ENCODE measurements around the gene PDZRN3. TPM values are rescaled to one million over a fixed set of nuclear protein-coding genes. Genes with fewer than 3 reads are reported as not detected.

PDZRN3 gene
- total RNA-seq, 1 donor from 2014 or later: 3.4 TPM

GRCh38 chr3:73652896-73653295 is 28.2 kb upstream of the PDZRN3 start:
- no peaks in the 10 kb centered on the region for H3K4me1 ChIP-seq
- no peaks in the 10 kb centered on the region for H3K79me2 ChIP-seq (ENCODE audit: low read depth)
- no peaks in the 10 kb centered on the region for H3F3A ChIP-seq (ENCODE audit: low read depth)
- H3K4me3 Mint-ChIP-seq: no peak overlapping the region
- no peaks in the 10 kb centered on the region for H3K4me1 Mint-ChIP-seq
- no peaks in the 10 kb centered on the region for H3K9me3 Mint-ChIP-seq
- H3K36me3 Mint-ChIP-seq: no peaks in the 10 kb centered on the region
- H2AFZ ChIP-seq (replicated peaks): no peak overlapping the region
- DNase-seq (ENCODE audit: low spot score): no peak
- H3K27me3 ChIP-seq: no peaks in the 10 kb centered on the region
- H3K9ac ChIP-seq: no peak overlapping the region
- peaks cover 4% of the 10 kb centered on the region for H3K27me3 Mint-ChIP-seq (ENCODE audit: insufficient read depth, low read depth)
- no peaks in the 10 kb centered on the region for H3K36me3 ChIP-seq
- no peak for TF ChIP-seq CTCF (IDR thresholded peaks at IDR 0.05)
- TF ChIP-seq EZH2phosphoT487 (IDR thresholded peaks at IDR 0.05): no peak
- TF ChIP-seq EZH2 (IDR thresholded peaks at IDR 0.05): no peak
- H3K27ac Mint-ChIP-seq: no peak overlapping the region
- H3K4me3 ChIP-seq: no peak overlapping the region
- no peak overlapping the region for H3K27ac ChIP-seq
- no peak overlapping the region for H3K4me2 ChIP-seq
- H4K20me1 ChIP-seq (ENCODE audit: low read depth): no peaks in the 10 kb centered on the region
- no peaks in the 10 kb centered on the region for H3K9me3 ChIP-seq (ENCODE audit: low read depth)

GRCh38 chr3:73637042-73637441 is 12.3 kb upstream of the PDZRN3 start:
- no peaks in the 10 kb centered on the region for H3K9me3 Mint-ChIP-seq

GRCh38 chr3:73635254-73635653 is 10.5 kb upstream of the PDZRN3 start:
- no peaks in the 10 kb centered on the region for H3K9me3 Mint-ChIP-seq
- H3K36me3 ChIP-seq: no peaks in the 10 kb centered on the region
- no peak for TF ChIP-seq CTCF (IDR thresholded peaks at IDR 0.05)
- TF ChIP-seq EZH2 (IDR thresholded peaks at IDR 0.05): no peak
- no peak for TF ChIP-seq EZH2phosphoT487 (IDR thresholded peaks at IDR 0.05)

More at GRCh38 chr3:73637042-73637441, 12.3 kb upstream of the PDZRN3 start:
- Histone ChIP-seq H3K4me3 (no peak overlapping the region), H3K9ac (no peak overlapping the region), H3K4me1 (no peaks in the 10 kb centered on the region), H3K27ac (no peak overlapping the region), H4K20me1 (ENCODE audit: low read depth) (no peaks in the 10 kb centered on the region), H3K27me3 (no peaks in the 10 kb centered on the region), H3K79me2 (ENCODE audit: low read depth) (no peaks in the 10 kb centered on the region), H3K36me3 (no peaks in the 10 kb centered on the region), H3K4me2 (no peak overlapping the region), H2AFZ (replicated peaks) (no peak overlapping the region), H3K9me3 (ENCODE audit: low read depth) (no peaks in the 10 kb centered on the region), H3F3A (ENCODE audit: low read depth) (no peaks in the 10 kb centered on the region)
- Mint-ChIP-seq H3K27me3 (ENCODE audit: insufficient read depth, low read depth) (no peaks in the 10 kb centered on the region), H3K36me3 (no peaks in the 10 kb centered on the region), H3K27ac (no peak overlapping the region), H3K4me1 (peaks cover 7% of the 10 kb centered on the region), H3K4me3 (no peak overlapping the region)
- DNase-seq (ENCODE audit: low spot score): no peak
- no peak for TF ChIP-seq EZH2 (IDR thresholded peaks at IDR 0.05)
- TF ChIP-seq EZH2phosphoT487 (IDR thresholded peaks at IDR 0.05): no peak
- no peak for TF ChIP-seq CTCF (IDR thresholded peaks at IDR 0.05)

More at GRCh38 chr3:73635254-73635653, 10.5 kb upstream of the PDZRN3 start:
- H3K4me3 Mint-ChIP-seq: no peak overlapping the region
- no peak overlapping the region for H3K27ac ChIP-seq
- no peaks in the 10 kb centered on the region for H4K20me1 ChIP-seq (ENCODE audit: low read depth)
- H3K27me3 Mint-ChIP-seq (ENCODE audit: insufficient read depth, low read depth): no peaks in the 10 kb centered on the region
- H3K79me2 ChIP-seq (ENCODE audit: low read depth): no peaks in the 10 kb centered on the region
- H3K4me1 ChIP-seq: no peaks in the 10 kb centered on the region
- no peak overlapping the region for H3K9ac ChIP-seq
- H3K27ac Mint-ChIP-seq: no peak overlapping the region
- no peaks in the 10 kb centered on the region for H3K27me3 ChIP-seq
- H3K4me1 Mint-ChIP-seq: peaks cover 7% of the 10 kb centered on the region
- no peak overlapping the region for H3K4me2 ChIP-seq
- no peaks in the 10 kb centered on the region for H3F3A ChIP-seq (ENCODE audit: low read depth)
- H3K36me3 Mint-ChIP-seq: no peaks in the 10 kb centered on the region
- DNase-seq (ENCODE audit: low spot score): no peak
- H3K4me3 ChIP-seq: no peak overlapping the region
- no peak overlapping the region for H2AFZ ChIP-seq (replicated peaks)
- H3K9me3 ChIP-seq (ENCODE audit: low read depth): no peaks in the 10 kb centered on the region
